HEK293 (cell line): ENCODE data around the gene PRADC1.

Experiments
- EGR2 ChIP-seq: fragments of 450-650 bp; formaldehyde crosslinking; IDR thresholded peaks from 2 replicates; pipeline ENCODE4 v1.5.1; 2016; ENCODE audit warnings: low read depth, missing biosample characterization, missing genetic modification characterization
- PATZ1 ChIP-seq: fragments of 450-650 bp; formaldehyde crosslinking; IDR thresholded peaks from 2 replicates; pipeline ENCODE4 v1.5.1; 2016; ENCODE audit warnings: missing biosample characterization, missing genetic modification characterization
- RBAK ChIP-seq: fragments of 450-650 bp; formaldehyde crosslinking; IDR thresholded peaks from 2 replicates; pipeline ENCODE4 v1.5.1; 2016; ENCODE audit warnings: missing biosample characterization, missing genetic modification characterization
- REST ChIP-seq: fragments of 450-650 bp; formaldehyde crosslinking; IDR thresholded peaks from 2 replicates; pipeline ENCODE4 v1.5.1; 2016; ENCODE audit warnings: missing biosample characterization, missing genetic modification characterization
- SCRT1 ChIP-seq: fragments of 450-650 bp; formaldehyde crosslinking; IDR thresholded peaks from 2 replicates; pipeline ENCODE4 v1.5.1; 2016; ENCODE audit warnings: missing biosample characterization, missing genetic modification characterization, borderline replicate concordance
- ZBTB11 ChIP-seq: fragments of 450-650 bp; formaldehyde crosslinking; conservative IDR thresholded peaks from 2 replicates; pipeline ENCODE4 v1.5.1; 2016; ENCODE audit warnings: low read depth, missing biosample characterization, missing genetic modification characterization
- ZBTB26 ChIP-seq: fragments of 450-650 bp; formaldehyde crosslinking; optimal IDR thresholded peaks from 2 replicates; pipeline ENCODE3; 2016; ENCODE audit warnings: missing biosample characterization, mild to moderate bottlenecking, missing genetic modification characterization
- ZNF114 ChIP-seq: fragments of 450-650 bp; formaldehyde crosslinking; IDR thresholded peaks from 2 replicates; pipeline ENCODE4 v1.5.0; 2017; ENCODE audit warnings: missing biosample characterization, missing genetic modification characterization
- ZNF174 ChIP-seq: fragments of 450-650 bp; formaldehyde crosslinking; IDR thresholded peaks from 2 replicates; pipeline ENCODE4 v1.5.0; 2017; ENCODE audit warnings: missing biosample characterization, mild to moderate bottlenecking, missing genetic modification characterization
- ZNF211 ChIP-seq: fragments of 450-650 bp; formaldehyde crosslinking; IDR thresholded peaks from 2 replicates; pipeline ENCODE4 v1.5.1; 2016; ENCODE audit warnings: low read depth, missing biosample characterization, missing genetic modification characterization
- ZNF266 ChIP-seq: fragments of 450-650 bp; formaldehyde crosslinking; IDR thresholded peaks from 2 replicates; pipeline ENCODE4 v1.5.1; 2016; ENCODE audit warnings: missing biosample characterization, missing genetic modification characterization, low read depth
- ZNF324 ChIP-seq: fragments of 450-650 bp; formaldehyde crosslinking; IDR thresholded peaks from 2 replicates; pipeline ENCODE4 v1.5.1; 2016; ENCODE audit warnings: missing biosample characterization, missing genetic modification characterization
- ZNF341 ChIP-seq: fragments of 450-650 bp; formaldehyde crosslinking; IDR thresholded peaks from 2 replicates; pipeline ENCODE4; 2016; ENCODE audit warnings: low read depth, missing biosample characterization, missing genetic modification characterization
- ZNF354C ChIP-seq: fragments of 450-650 bp; formaldehyde crosslinking; IDR thresholded peaks from 2 replicates; pipeline ENCODE4 v1.5.1; 2016; ENCODE audit warnings: missing biosample characterization, missing genetic modification characterization, low read depth, borderline replicate concordance
- ZNF510 ChIP-seq: fragments of 450-650 bp; formaldehyde crosslinking; IDR thresholded peaks from 2 replicates; pipeline ENCODE4 v1.5.1; 2018; ENCODE audit warnings: mild to moderate bottlenecking, missing genetic modification characterization, missing biosample characterization; ENCODE audit not compliant: insufficient replicate concordance
- ZNF513 ChIP-seq: fragments of 450-650 bp; IDR thresholded peaks from 2 replicates; pipeline ENCODE4 v1.5.1; 2018; ENCODE audit warnings: missing biosample characterization, missing genetic modification characterization
- ZNF518A ChIP-seq: fragments of 450-650 bp; formaldehyde crosslinking; conservative IDR thresholded peaks from 2 replicates; pipeline ENCODE4 v1.5.1; 2016; ENCODE audit warnings: low read depth, missing biosample characterization, missing genetic modification characterization
- ZNF670 ChIP-seq: fragments of 450-650 bp; formaldehyde crosslinking; IDR thresholded peaks from 2 replicates; pipeline ENCODE4 v1.5.1; 2016; ENCODE audit warnings: missing biosample characterization, missing genetic modification characterization, low read depth
- ZNF768 ChIP-seq: fragments of 450-650 bp; formaldehyde crosslinking; IDR thresholded peaks from 2 replicates; pipeline ENCODE4 v1.5.1; 2018; ENCODE audit warnings: missing biosample characterization, mild to moderate bottlenecking, missing genetic modification characterization
- ZNF792 ChIP-seq: fragments of 450-650 bp; formaldehyde crosslinking; IDR thresholded peaks from 2 replicates; pipeline ENCODE4 v1.5.1; 2016; ENCODE audit warnings: missing biosample characterization, missing genetic modification characterization

Gene PRADC1

GRCh38 chr2:73214120-73215035 is 18.7 kb downstream of the PRADC1 start, which contains the start of gene SMYD5 (continued):
- TF ChIP-seq EGR2 (tag by site-specific recombination) = peak; percentile 84
- no peak for TF ChIP-seq ZNF341 (tag by site-specific recombination)
- 0 out of 2 replicates have a peak, but pooled peaks have one; percentile 17 for TF ChIP-seq ZNF518A (tag by site-specific recombination)
- TF ChIP-seq ZNF670 = no peak
- TF ChIP-seq ZNF354C (tag by site-specific recombination) = no peak
- no peak for TF ChIP-seq ZNF114
- TF ChIP-seq ZNF324 (tag by site-specific recombination) = 0 out of 2 replicates have a peak, but pooled peaks have one; percentile 53
- TF ChIP-seq REST (tag by site-specific recombination) = no peak
- no peak for TF ChIP-seq ZNF211
- no peak for TF ChIP-seq ZNF174
- TF ChIP-seq RBAK (tag by site-specific recombination) = no peak
- TF ChIP-seq PATZ1 = peak; percentile 48; the same call in 1 of the 2 replicates
- TF ChIP-seq ZNF510 (tag by site-specific recombination) = no peak
- TF ChIP-seq ZBTB11 (tag by site-specific recombination) = no peak; the same call in 1 of the 2 replicates
- TF ChIP-seq SCRT1 (tag by site-specific recombination) = no peak
- TF ChIP-seq ZNF513 (tag by site-specific recombination) = no peak
- TF ChIP-seq ZNF792 (tag by site-specific recombination) = no peak
- no peak for TF ChIP-seq ZNF266 (tag by site-specific recombination)
- peak; percentile 99 for TF ChIP-seq ZBTB26 (tag by site-specific recombination)
- no peak for TF ChIP-seq ZNF768 (tag by site-specific recombination)
